GM19099 (cell line): ENCODE data around the gene TRAPPC2L.

Source experiments
- POLR2A ChIP-seq: IDR thresholded peaks from 3 replicates; pipeline ENCODE4 v1.6.1; 2011; ENCODE audit warnings: low read depth; ENCODE audit not compliant: insufficient read length; ENCODE audit errors: extremely low read depth

TRAPPC2L gene

GRCh38 chr16:88842806-88843205, 14.1 kb upstream of the TRAPPC2L start:
- no peak for TF ChIP-seq POLR2A

- TF ChIP-seq POLR2A: no peak
These were observed 13.7 kb upstream of the TRAPPC2L start for GRCh38 chr16:88843256-88843655.

GRCh38 chr16:88844419-88845036, 12.4 kb upstream of the TRAPPC2L start:
- TF ChIP-seq POLR2A: no peak

- no peak for TF ChIP-seq POLR2A
These were observed 10.8 kb upstream of the TRAPPC2L start for GRCh38 chr16:88846088-88846487.

GRCh38 chr16:88847654-88848053, 9.3 kb upstream of the TRAPPC2L start:
- TF ChIP-seq POLR2A: no peak

- TF ChIP-seq POLR2A: no peak
These were observed 8.4 kb upstream of the TRAPPC2L start for GRCh38 chr16:88848557-88848956.

GRCh38 chr16:88850531-88851199, 6.3 kb upstream of the TRAPPC2L start:
- TF ChIP-seq POLR2A: no peak

- no peak for TF ChIP-seq POLR2A
These were observed 5.3 kb upstream of the TRAPPC2L start for GRCh38 chr16:88851616-88852015.

GRCh38 chr16:88853325-88853941, 3.5 kb upstream of the TRAPPC2L start:
- no peak for TF ChIP-seq POLR2A

- no peak for TF ChIP-seq POLR2A
These were observed 2.4 kb upstream of the TRAPPC2L start for GRCh38 chr16:88854306-88855111.

- TF ChIP-seq POLR2A: no peak
These were observed 1.8 kb upstream of the TRAPPC2L start for GRCh38 chr16:88855176-88855575.

- no peak for TF ChIP-seq POLR2A
These were observed 1.2 kb upstream of the TRAPPC2L start for GRCh38 chr16:88855736-88856121.

GRCh38 chr16:88856122-88856827, 652 bp upstream of the TRAPPC2L start:
- TF ChIP-seq POLR2A: no peak

- TF ChIP-seq POLR2A: no peak
These were observed 907 bp downstream of the TRAPPC2L start for GRCh38 chr16:88857728-88858339.
